ENCODE measurements around the gene GRAMD4. TPM values are rescaled to one million over a fixed set of nuclear protein-coding genes. Genes with fewer than 3 reads are reported as not detected.

GRAMD4 gene
- total RNA-seq, 1 experiment from 2014 or later: 25.3 TPM

DNA sequence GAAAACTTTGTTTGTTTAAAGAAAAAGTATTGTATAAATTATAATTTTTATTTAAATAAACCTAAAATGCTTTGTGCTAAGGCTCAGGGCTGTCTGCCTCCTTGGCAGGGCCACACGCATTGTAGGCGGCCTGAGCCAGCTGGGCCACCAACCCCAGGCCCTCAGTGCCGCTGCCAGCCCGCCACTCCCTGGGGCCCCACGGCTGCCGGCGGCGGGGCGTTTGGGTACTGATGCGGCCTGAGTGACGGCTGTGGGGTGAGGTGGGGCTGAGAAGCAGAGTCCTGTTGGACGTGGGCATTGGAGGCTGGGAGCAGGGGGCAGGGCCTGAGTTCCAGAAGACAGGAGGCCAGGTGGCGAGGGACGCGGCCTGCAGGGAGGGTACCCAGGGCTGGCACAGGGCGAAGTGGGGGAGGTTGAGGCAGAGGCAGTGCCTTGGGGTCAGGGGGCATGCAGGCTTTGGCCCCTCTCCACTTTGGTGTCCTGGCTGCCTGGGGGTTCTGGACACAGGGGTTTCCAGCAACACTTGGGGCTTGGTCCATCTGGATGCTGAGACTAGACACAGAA, 59.6 kb downstream of the GRAMD4 start:
- Histone ChIP-seq H3K9ac (ENCODE audit: low read length) (no peak overlapping the region), H3K9me2 (replicated peaks; ENCODE audit: low read length) (no peaks in the 10 kb centered on the region), H2AFZ (ENCODE audit: low read length) (no peak overlapping the region), H3K36me3 (ENCODE audit: low read depth, low read length) (no peaks in the 10 kb centered on the region), H3K27me3 (ENCODE audit: low read length) (no peaks in the 10 kb centered on the region), H3K9me3 (ENCODE audit: low read length) (no peaks in the 10 kb centered on the region), H3K27ac (ENCODE audit: low read length) (no peak overlapping the region), H3K4me2 (ENCODE audit: low read length) (no peak overlapping the region), H3F3A (ENCODE audit: low read length, unreplicated experiment) (no peaks in the 10 kb centered on the region), H3K4me3 (ENCODE audit: low read length) (no peak overlapping the region), H4K20me1 (ENCODE audit: low read length) (no peaks in the 10 kb centered on the region), H3K79me2 (ENCODE audit: low read length) (no peaks in the 10 kb centered on the region), H3K4me1 (ENCODE audit: insufficient read depth, low read length) (no peaks in the 10 kb centered on the region)
- ChIA-PET CTCF (no interaction called here), POLR2A (ENCODE audit: unreplicated experiment) (no interaction called here)
- intact Hi-C loops (cut with micrococcal nuclease): no loop called here
- no TSS peak for BruUV-seq (replicated peaks)
- DNase-seq (no peak), ATAC-seq (no peak)
- TF ChIP-seq EZH2 (IDR thresholded peaks at IDR 0.05; ENCODE audit: low read length, unreplicated experiment) (no peak), EZH2phosphoT487 (IDR thresholded peaks at IDR 0.05; ENCODE audit: borderline replicate concordance, low read length) (no peak)
- TF ChIP-seq, protein P1, sequence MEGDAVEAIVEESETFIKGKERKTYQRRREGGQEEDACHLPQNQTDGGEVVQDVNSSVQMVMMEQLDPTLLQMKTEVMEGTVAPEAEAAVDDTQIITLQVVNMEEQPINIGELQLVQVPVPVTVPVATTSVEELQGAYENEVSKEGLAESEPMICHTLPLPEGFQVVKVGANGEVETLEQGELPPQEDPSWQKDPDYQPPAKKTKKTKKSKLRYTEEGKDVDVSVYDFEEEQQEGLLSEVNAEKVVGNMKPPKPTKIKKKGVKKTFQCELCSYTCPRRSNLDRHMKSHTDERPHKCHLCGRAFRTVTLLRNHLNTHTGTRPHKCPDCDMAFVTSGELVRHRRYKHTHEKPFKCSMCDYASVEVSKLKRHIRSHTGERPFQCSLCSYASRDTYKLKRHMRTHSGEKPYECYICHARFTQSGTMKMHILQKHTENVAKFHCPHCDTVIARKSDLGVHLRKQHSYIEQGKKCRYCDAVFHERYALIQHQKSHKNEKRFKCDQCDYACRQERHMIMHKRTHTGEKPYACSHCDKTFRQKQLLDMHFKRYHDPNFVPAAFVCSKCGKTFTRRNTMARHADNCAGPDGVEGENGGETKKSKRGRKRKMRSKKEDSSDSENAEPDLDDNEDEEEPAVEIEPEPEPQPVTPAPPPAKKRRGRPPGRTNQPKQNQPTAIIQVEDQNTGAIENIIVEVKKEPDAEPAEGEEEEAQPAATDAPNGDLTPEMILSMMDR (conservative IDR thresholded peaks at IDR 0.05; ENCODE audit: low read depth, low read length): no peak

DNA sequence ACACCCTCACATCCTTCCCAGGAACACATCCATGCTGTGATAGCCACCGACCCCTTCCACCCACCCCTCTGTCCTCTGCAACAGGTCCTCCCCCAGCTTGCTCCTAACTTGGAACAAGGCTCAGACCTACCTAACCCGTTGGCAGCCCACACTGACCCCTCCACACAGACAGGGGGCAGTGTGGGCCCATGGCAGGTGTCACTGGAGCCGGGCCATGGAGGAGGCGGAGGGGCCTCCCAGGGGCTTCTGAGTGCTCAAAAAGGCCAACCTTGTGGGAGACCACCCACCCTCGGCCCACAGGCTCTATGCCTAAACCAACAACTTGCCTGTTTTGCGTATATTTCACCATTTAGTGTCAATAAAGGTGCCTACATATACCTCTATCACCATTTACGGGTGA, 60.8 kb downstream of the GRAMD4 start:
- H3K36me3 ChIP-seq (ENCODE audit: low read depth, low read length): no peaks in the 10 kb centered on the region
- CTCF ChIA-PET: no interaction called here
- H2AFZ ChIP-seq (ENCODE audit: low read length): no peak overlapping the region
- H3K4me1 ChIP-seq (ENCODE audit: insufficient read depth, low read length): no peaks in the 10 kb centered on the region
- no peaks in the 10 kb centered on the region for H3F3A ChIP-seq (ENCODE audit: low read length, unreplicated experiment)
- intact Hi-C loops (cut with micrococcal nuclease): no loop called here
- H3K4me2 ChIP-seq (ENCODE audit: low read length): no peak overlapping the region
- no peak for DNase-seq
- ATAC-seq: no peak
- H3K9me3 ChIP-seq (ENCODE audit: low read length): no peaks in the 10 kb centered on the region
- H3K9me2 ChIP-seq (replicated peaks; ENCODE audit: low read length): no peaks in the 10 kb centered on the region
- H3K27me3 ChIP-seq (ENCODE audit: low read length): no peaks in the 10 kb centered on the region
- TF ChIP-seq, protein P1 (conservative IDR thresholded peaks at IDR 0.05; ENCODE audit: low read depth, low read length): peak; percentile 57
- no peak for TF ChIP-seq EZH2 (IDR thresholded peaks at IDR 0.05; ENCODE audit: low read length, unreplicated experiment)
- H3K9ac ChIP-seq (ENCODE audit: low read length): no peak overlapping the region
- H3K79me2 ChIP-seq (ENCODE audit: low read length): no peaks in the 10 kb centered on the region
- H4K20me1 ChIP-seq (ENCODE audit: low read length): no peaks in the 10 kb centered on the region
- BruUV-seq (replicated peaks): no TSS peak
- H3K27ac ChIP-seq (ENCODE audit: low read length): no peak overlapping the region
- H3K4me3 ChIP-seq (ENCODE audit: low read length): no peak overlapping the region
- POLR2A ChIA-PET (ENCODE audit: unreplicated experiment): interaction anchor here (0.6 kb wide), 1 partner anchor 120 kb away, joined by 3 read pairs; no protein-coding TSS in a partner anchor

DNA sequence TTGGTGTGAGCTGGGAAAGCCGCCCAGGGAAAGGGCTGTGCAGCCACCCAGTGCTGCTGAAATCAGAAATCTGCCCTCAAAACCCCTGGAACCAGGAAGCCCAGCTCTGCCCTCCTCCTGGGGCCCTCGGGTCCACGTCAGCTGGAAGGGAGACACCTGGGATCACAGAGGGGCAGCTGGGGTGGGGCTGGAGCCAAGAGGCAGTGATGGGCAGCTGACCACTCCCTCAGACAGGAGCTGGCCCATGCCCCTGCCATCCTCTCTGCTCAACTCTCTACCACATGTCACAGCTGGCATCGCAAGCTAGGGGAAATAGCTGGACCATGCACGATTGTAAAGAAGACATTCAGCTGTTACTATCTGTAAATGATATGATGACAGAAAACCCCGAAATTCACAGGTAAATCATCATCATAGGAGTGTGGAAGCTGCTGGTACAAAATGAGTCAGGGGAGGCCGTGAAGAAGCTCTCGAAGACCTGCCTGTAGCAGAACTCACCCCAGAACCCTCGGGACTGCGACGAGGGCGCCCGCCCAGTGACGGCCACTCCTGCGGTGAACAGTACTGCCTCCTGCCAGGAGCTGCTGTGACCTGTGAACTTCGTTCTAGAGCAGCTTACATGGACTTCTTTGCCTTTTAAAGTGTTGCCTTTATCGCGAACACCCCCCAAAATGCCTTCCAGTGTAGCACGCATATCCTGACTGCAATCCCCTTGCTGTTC, 62.0 kb downstream of the GRAMD4 start:
- POLR2A ChIA-PET (ENCODE audit: unreplicated experiment): no interaction called here

More for the DNA sequence above, 62.0 kb downstream of the GRAMD4 start:
- H3K27me3 ChIP-seq (ENCODE audit: low read length): no peaks in the 10 kb centered on the region
- TF ChIP-seq, protein P1 (conservative IDR thresholded peaks at IDR 0.05; ENCODE audit: low read depth, low read length): no peak
- TF ChIP-seq EZH2phosphoT487 (IDR thresholded peaks at IDR 0.05; ENCODE audit: borderline replicate concordance, low read length) (no peak), EZH2 (IDR thresholded peaks at IDR 0.05; ENCODE audit: low read length, unreplicated experiment) (no peak)
- no peaks in the 10 kb centered on the region for H3K4me1 ChIP-seq (ENCODE audit: insufficient read depth, low read length)
- no peaks in the 10 kb centered on the region for H3K36me3 ChIP-seq (ENCODE audit: low read depth, low read length)
- no peaks in the 10 kb centered on the region for H3K9me2 ChIP-seq (replicated peaks; ENCODE audit: low read length)
- no peak overlapping the region for H3K4me2 ChIP-seq (ENCODE audit: low read length)
- H4K20me1 ChIP-seq (ENCODE audit: low read length): no peaks in the 10 kb centered on the region
- no peaks in the 10 kb centered on the region for H3F3A ChIP-seq (ENCODE audit: low read length, unreplicated experiment)
- ATAC-seq (no peak), DNase-seq (no peak)
- CTCF ChIA-PET: no interaction called here
- H3K27ac ChIP-seq (ENCODE audit: low read length): no peak overlapping the region
- BruUV-seq (replicated peaks): no TSS peak
- no peak overlapping the region for H2AFZ ChIP-seq (ENCODE audit: low read length)
- no peaks in the 10 kb centered on the region for H3K79me2 ChIP-seq (ENCODE audit: low read length)
- intact Hi-C loops (cut with micrococcal nuclease): no loop called here
- no peak overlapping the region for H3K4me3 ChIP-seq (ENCODE audit: low read length)
- H3K9ac ChIP-seq (ENCODE audit: low read length): no peak overlapping the region
- H3K9me3 ChIP-seq (ENCODE audit: low read length): no peaks in the 10 kb centered on the region
